ENCODE measurements around the gene TNFRSF14. TPM values are rescaled to one million over a fixed set of nuclear protein-coding genes. Genes with fewer than 3 reads are reported as not detected.

Gene TNFRSF14
- total RNA-seq, 1 experiment from 2014 or later, result 0.57 TPM

DNA sequence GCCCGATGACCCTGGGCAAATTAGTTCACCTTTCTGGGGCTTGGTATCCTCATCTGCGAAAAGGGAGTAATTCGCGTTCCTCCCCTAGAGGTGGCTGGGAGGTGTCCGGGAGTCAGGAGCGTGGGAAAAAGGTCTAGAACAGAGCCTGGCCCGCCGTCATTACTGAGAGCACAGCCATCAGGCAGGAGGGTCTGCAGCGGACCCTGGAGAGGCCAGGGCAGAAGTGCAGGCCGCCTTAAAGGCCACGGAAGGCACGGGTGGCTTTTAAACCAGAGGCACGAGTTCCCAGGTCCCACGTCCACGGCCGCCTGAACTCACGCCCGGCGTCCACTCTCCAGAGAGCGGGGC, 30.6 kb upstream of the TNFRSF14 start:
- Mint-ChIP-seq H3K9me3 (no peaks in the 10 kb centered on the region; a peak in 2 of 5 replicates), H3K36me3 (ENCODE audit: insufficient read depth in 1 of 3, low read depth in 3 of 3) (peaks cover 14 to 17% (median 15%) of the 10 kb centered on the region in 3 experiments), H3K27ac (no peak overlapping the region), H3K4me1 (peaks cover 25 to 29% of the 10 kb centered on the region in 2 experiments), H3K4me3 (peak overlapping the region; percentile 89 to 96), H3K27me3 (ENCODE audit: low read depth) (peaks cover 37% of the 10 kb centered on the region)
- no peaks in the 10 kb centered on the region for H3K9me3 ChIP-seq (ENCODE audit: control insufficient read depth, low read depth, low read length)
- no peak overlapping the region for H2BK12ac ChIP-seq (ENCODE audit: insufficient read length, low read depth, low read length)
- peaks cover 11% of the 10 kb centered on the region for H3K23me2 ChIP-seq (ENCODE audit: insufficient read length, low read depth, low read length, poor library complexity, severe bottlenecking)
- peaks cover 21% of the 10 kb centered on the region; the same call in 1 of the 2 replicates for H3K27me3 ChIP-seq (ENCODE audit: insufficient read depth, low read length)
- no peak for DNase-seq
- no peak overlapping the region for H4K8ac ChIP-seq (replicated peaks; ENCODE audit: insufficient read length, low read depth, low read length)
- no peak overlapping the region for H3K18ac ChIP-seq (ENCODE audit: insufficient read length, low read depth, low read length)
- no peak overlapping the region for H2AFZ ChIP-seq (ENCODE audit: low read length)
- H3K79me2 ChIP-seq (ENCODE audit: insufficient read depth, low read length), result peaks cover 25% of the 10 kb centered on the region; the same call in 1 of the 2 replicates
- no peak overlapping the region for H3K4ac ChIP-seq (ENCODE audit: low read depth, low read length)
- no peak overlapping the region for H3K27ac ChIP-seq (ENCODE audit: insufficient read length, low read depth, low read length)
- WGBS (ENCODE audit: extremely low coverage, insufficient read length, low lambda C conversion rate), result no CpG with 5 or more reads among the region's 20 CpGs
- H3K56ac ChIP-seq (ENCODE audit: insufficient read length, low read depth, low read length), result no peak overlapping the region
- H4K20me1 ChIP-seq (ENCODE audit: control insufficient read depth, insufficient read depth, insufficient read length), result no peaks in the 10 kb centered on the region
- peak overlapping the region; percentile 69 for H3K4me2 ChIP-seq (ENCODE audit: insufficient read depth, insufficient read length, low read length)
- H2BK120ac ChIP-seq (ENCODE audit: low read depth, low read length, poor library complexity, severe bottlenecking), result no peak overlapping the region
- TF ChIP-seq, protein P1, sequence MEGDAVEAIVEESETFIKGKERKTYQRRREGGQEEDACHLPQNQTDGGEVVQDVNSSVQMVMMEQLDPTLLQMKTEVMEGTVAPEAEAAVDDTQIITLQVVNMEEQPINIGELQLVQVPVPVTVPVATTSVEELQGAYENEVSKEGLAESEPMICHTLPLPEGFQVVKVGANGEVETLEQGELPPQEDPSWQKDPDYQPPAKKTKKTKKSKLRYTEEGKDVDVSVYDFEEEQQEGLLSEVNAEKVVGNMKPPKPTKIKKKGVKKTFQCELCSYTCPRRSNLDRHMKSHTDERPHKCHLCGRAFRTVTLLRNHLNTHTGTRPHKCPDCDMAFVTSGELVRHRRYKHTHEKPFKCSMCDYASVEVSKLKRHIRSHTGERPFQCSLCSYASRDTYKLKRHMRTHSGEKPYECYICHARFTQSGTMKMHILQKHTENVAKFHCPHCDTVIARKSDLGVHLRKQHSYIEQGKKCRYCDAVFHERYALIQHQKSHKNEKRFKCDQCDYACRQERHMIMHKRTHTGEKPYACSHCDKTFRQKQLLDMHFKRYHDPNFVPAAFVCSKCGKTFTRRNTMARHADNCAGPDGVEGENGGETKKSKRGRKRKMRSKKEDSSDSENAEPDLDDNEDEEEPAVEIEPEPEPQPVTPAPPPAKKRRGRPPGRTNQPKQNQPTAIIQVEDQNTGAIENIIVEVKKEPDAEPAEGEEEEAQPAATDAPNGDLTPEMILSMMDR (conservative IDR thresholded peaks at IDR 0.05), result no peak
- H3K79me1 ChIP-seq (ENCODE audit: insufficient read depth, low read depth, low read length, poor library complexity, severe bottlenecking), result peaks cover 16% of the 10 kb centered on the region
- H3T11ph ChIP-seq (ENCODE audit: low read length), result no peak overlapping the region
- peak overlapping the region; percentile 10; the same call in 1 of the 2 replicates for H3K14ac ChIP-seq (ENCODE audit: insufficient read depth, low read length)
- no peak overlapping the region for H2BK20ac ChIP-seq (ENCODE audit: low read depth, low read length, poor library complexity, severe bottlenecking)
- H3K23ac ChIP-seq (ENCODE audit: insufficient read length, low read depth, low read length), result no peak overlapping the region
- H2BK5ac ChIP-seq (ENCODE audit: insufficient read length, low read length), result no peak overlapping the region
- H2BK15ac ChIP-seq (ENCODE audit: low read depth, low read length), result no peak overlapping the region
- peaks cover 2% of the 10 kb centered on the region; the same call in 1 of the 2 replicates for H3K4me1 ChIP-seq (ENCODE audit: insufficient read depth, low read length)
- H4K91ac ChIP-seq (ENCODE audit: insufficient read length, low read depth, low read length), result no peak overlapping the region
- no peak overlapping the region for H2AK5ac ChIP-seq (ENCODE audit: insufficient read length, low read length)
- H4K5ac ChIP-seq (ENCODE audit: insufficient read length, low read depth, low read length), result no peak overlapping the region
- peak overlapping the region; percentile 28 for H3K9ac ChIP-seq (ENCODE audit: extremely low read depth, insufficient read length, low read length)
